Mesendoderm (in vitro differentiated cells): Measurements from ENCODE around the gene SPATS2.

Experiments used
- DNase-seq: peaks from one replicate; pipeline ENCODE4 v3.0.0; 2013
- H2AK5ac ChIP-seq: 2 replicates; pipeline ENCODE4 v1.6.1; 2013; ENCODE audit warnings: low read length, inconsistent platforms
- H2BK120ac ChIP-seq: 2 replicates; pipeline ENCODE4 v1.6.1; 2013; ENCODE audit warnings: low read depth, mild to moderate bottlenecking, low read length, moderate library complexity, mixed read lengths
- H2BK15ac ChIP-seq: replicated peaks from 2 replicates; pipeline ENCODE4 v1.6.1; 2013; ENCODE audit warnings: low read depth, mild to moderate bottlenecking, moderate library complexity
- H2BK5ac ChIP-seq: 2 replicates; pipeline ENCODE4 v1.6.1; 2013; ENCODE audit warnings: low read length, inconsistent platforms
- H3K18ac ChIP-seq: 2 replicates; pipeline ENCODE4 v1.6.1; 2013; ENCODE audit warnings: mild to moderate bottlenecking, low read length, mixed read lengths
- H3K23ac ChIP-seq: one replicate; pipeline ENCODE4 v1.6.1; 2013; ENCODE audit warnings: low read length
- H3K27ac ChIP-seq: 2 replicates; pipeline ENCODE4 v1.5.1; 2013; ENCODE audit warnings: low read depth, mild to moderate bottlenecking, inconsistent platforms, low read length, moderate library complexity
- H3K27me3 ChIP-seq: 2 replicates; pipeline ENCODE4 v1.6.1; 2013; ENCODE audit warnings: low read length, control low read depth, mild to moderate bottlenecking, inconsistent platforms; ENCODE audit not compliant: insufficient read depth, poor library complexity
- H3K36me3 ChIP-seq: 2 replicates; pipeline ENCODE4 v1.6.1; 2013; ENCODE audit warnings: low read length, inconsistent platforms; ENCODE audit not compliant: control insufficient read depth, insufficient read depth
- H3K4ac ChIP-seq: one replicate; pipeline ENCODE4 v1.6.1; 2013; ENCODE audit warnings: low read depth, mild to moderate bottlenecking, low read length, moderate library complexity
- H3K4me1 ChIP-seq: 2 replicates; pipeline ENCODE4 v1.6.1; 2013; ENCODE audit warnings: low read depth, low read length, inconsistent platforms; ENCODE audit not compliant: control insufficient read depth
- H3K4me2 ChIP-seq: 2 replicates; pipeline ENCODE4 v1.6.1; 2013; ENCODE audit warnings: low read length
- H3K4me3 ChIP-seq: 2 replicates; pipeline ENCODE4 v1.5.1; 2013; ENCODE audit warnings: mild to moderate bottlenecking, low read length
- H3K56ac ChIP-seq: one replicate; pipeline ENCODE4 v1.6.1; 2013; ENCODE audit warnings: low read length
- H3K79me1 ChIP-seq: 2 replicates; pipeline ENCODE4 v1.6.1; 2013; ENCODE audit warnings: low read length, inconsistent platforms
- H3K79me2 ChIP-seq: 2 replicates; pipeline ENCODE4 v1.6.1; 2013; ENCODE audit warnings: mild to moderate bottlenecking, low read length; ENCODE audit not compliant: control insufficient read depth, insufficient read depth
- H3K9ac ChIP-seq: 2 replicates; pipeline ENCODE4 v1.6.1; 2013; ENCODE audit warnings: low read length, inconsistent platforms
- H4K5ac ChIP-seq: one replicate; pipeline ENCODE4 v1.6.1; 2013; ENCODE audit warnings: low read length
- H4K8ac ChIP-seq: one replicate; pipeline ENCODE4 v1.6.1; 2013; ENCODE audit warnings: low read depth, mild to moderate bottlenecking, control low read depth, low read length, moderate library complexity
- WGBS: extraction: QIAGEN DNeasy Blood & Tissue Kit; methylation state at CpG from one replicate; pipeline ENCODE4 v1.1.7; 2013; ENCODE audit warnings: low lambda C conversion rate, missing lambda C conversion rate; ENCODE audit not compliant: insufficient coverage; ENCODE audit errors: extremely low coverage; 5-methylcytosine and 5-hydroxymethylcytosine counted together

Gene SPATS2

DNA sequence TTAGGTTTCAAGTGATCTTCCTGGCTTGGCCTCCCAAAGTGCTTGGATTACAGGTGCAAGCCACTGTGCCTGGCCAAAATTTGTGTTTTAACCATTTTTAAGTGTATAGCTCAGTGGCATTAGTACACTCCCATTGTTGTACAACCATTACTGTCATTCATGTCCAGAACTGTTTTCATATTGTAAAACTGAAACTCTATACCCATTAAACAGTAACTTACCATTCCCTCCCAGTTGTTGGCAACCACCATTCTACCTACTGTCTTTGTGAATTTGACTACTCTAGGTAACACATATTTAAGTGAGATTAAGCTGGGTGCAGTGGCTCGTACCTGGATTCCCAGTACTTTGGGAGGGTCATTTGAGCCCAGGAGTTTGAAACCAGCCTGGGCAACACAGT is 104.3 kb downstream of the SPATS2 start:
- Histone ChIP-seq H3K23ac (no peak overlapping the region), H3K27ac (no peak overlapping the region), H2BK5ac (no peak overlapping the region), H4K8ac (no peak overlapping the region), H2BK120ac (no peak overlapping the region), H2BK15ac (no peak overlapping the region), H3K79me1 (no peaks in the 10 kb centered on the region), H3K18ac (no peak overlapping the region), H3K79me2 (no peaks in the 10 kb centered on the region), H3K4me1 (no peaks in the 10 kb centered on the region), H3K4me2 (no peak overlapping the region), H3K36me3 (no peaks in the 10 kb centered on the region), H4K5ac (no peak overlapping the region), H3K56ac (no peak overlapping the region), H3K27me3 (no peaks in the 10 kb centered on the region), H3K4ac (no peak overlapping the region), H3K4me3 (no peak overlapping the region), H3K9ac (no peak overlapping the region), H2AK5ac (no peak overlapping the region)
- WGBS: no CpG with 5 or more reads among the region's 1 CpG
- DNase-seq: no peak

GRCh38 chr12:49476091-49476490 is 108.8 kb downstream of the SPATS2 start:
- no CpG with 5 or more reads among the region's 12 CpGs for WGBS
- peak; percentile 18 for DNase-seq
- H3K4ac ChIP-seq: no peak overlapping the region

GRCh38 chr12:49478949-49479664 is 111.8 kb downstream of the SPATS2 start:
- H4K5ac ChIP-seq: no peak overlapping the region
- H2BK120ac ChIP-seq: no peak overlapping the region
- H3K4ac ChIP-seq: no peak overlapping the region
- H3K27me3 ChIP-seq: no peaks in the 10 kb centered on the region
- H3K79me1 ChIP-seq: peaks cover 5% of the 10 kb centered on the region
- no peak overlapping the region for H2AK5ac ChIP-seq
- no peak overlapping the region for H4K8ac ChIP-seq
- H3K27ac ChIP-seq: peak overlapping the region; percentile 40
- no CpG with 5 or more reads among the region's 10 CpGs for WGBS
- H3K23ac ChIP-seq: peak overlapping the region; percentile 67
- peaks cover 4% of the 10 kb centered on the region for H3K79me2 ChIP-seq
- no peak overlapping the region for H3K4me2 ChIP-seq
- no peak overlapping the region for H2BK15ac ChIP-seq
- H3K4me1 ChIP-seq: peaks cover 5% of the 10 kb centered on the region
- peak overlapping the region; percentile 30 for H3K56ac ChIP-seq
- H3K4me3 ChIP-seq: no peak overlapping the region
- no peak overlapping the region for H3K18ac ChIP-seq
- no peak overlapping the region for H3K9ac ChIP-seq
- peak overlapping the region; percentile 9 for H2BK5ac ChIP-seq
- peak; percentile 51 for DNase-seq
- no peaks in the 10 kb centered on the region for H3K36me3 ChIP-seq

More at GRCh38 chr12:49476091-49476490, 108.8 kb downstream of the SPATS2 start:
- no peak overlapping the region for H3K56ac ChIP-seq
- no peak overlapping the region for H4K8ac ChIP-seq
- no peak overlapping the region for H3K9ac ChIP-seq
- H4K5ac ChIP-seq: no peak overlapping the region
- H2BK15ac ChIP-seq: no peak overlapping the region
- no peak overlapping the region for H2BK120ac ChIP-seq
- H3K27ac ChIP-seq: no peak overlapping the region
- no peak overlapping the region for H2BK5ac ChIP-seq
- H3K27me3 ChIP-seq: no peaks in the 10 kb centered on the region
- no peaks in the 10 kb centered on the region for H3K36me3 ChIP-seq
- H2AK5ac ChIP-seq: no peak overlapping the region
- peaks cover 4% of the 10 kb centered on the region for H3K79me2 ChIP-seq
- H3K79me1 ChIP-seq: peaks cover 5% of the 10 kb centered on the region
- H3K4me3 ChIP-seq: no peak overlapping the region
- no peak overlapping the region for H3K18ac ChIP-seq
- H3K4me2 ChIP-seq: no peak overlapping the region
- H3K23ac ChIP-seq: no peak overlapping the region
- H3K4me1 ChIP-seq: peaks cover 5% of the 10 kb centered on the region

- no peak overlapping the region for H3K9ac ChIP-seq
- peak; percentile 87 for DNase-seq
- H3K4ac ChIP-seq: peak overlapping the region; percentile 20
- no peak overlapping the region for H2AK5ac ChIP-seq
- peaks cover 5% of the 10 kb centered on the region for H3K4me1 ChIP-seq
- H3K36me3 ChIP-seq: no peaks in the 10 kb centered on the region
- H2BK15ac ChIP-seq: no peak overlapping the region
- H3K4me3 ChIP-seq: no peak overlapping the region
- no peak overlapping the region for H4K5ac ChIP-seq
- H4K8ac ChIP-seq: no peak overlapping the region
- H3K18ac ChIP-seq: peak overlapping the region; percentile 43
- H3K79me1 ChIP-seq: peaks cover 5% of the 10 kb centered on the region
- H3K27me3 ChIP-seq: no peaks in the 10 kb centered on the region
- peak overlapping the region; percentile 45 for H3K56ac ChIP-seq
- no CpG with 5 or more reads among the region's 6 CpGs for WGBS
- H3K27ac ChIP-seq: peak overlapping the region; percentile 68
- H3K4me2 ChIP-seq: no peak overlapping the region
- no peak overlapping the region for H3K23ac ChIP-seq
- H2BK120ac ChIP-seq: peak overlapping the region; percentile 76
- peak overlapping the region; percentile 61 for H2BK5ac ChIP-seq
- H3K79me2 ChIP-seq: peaks cover 4% of the 10 kb centered on the region
Observed at GRCh38 chr12:49482095-49483051, 115.1 kb downstream of the SPATS2 start.

DNA sequence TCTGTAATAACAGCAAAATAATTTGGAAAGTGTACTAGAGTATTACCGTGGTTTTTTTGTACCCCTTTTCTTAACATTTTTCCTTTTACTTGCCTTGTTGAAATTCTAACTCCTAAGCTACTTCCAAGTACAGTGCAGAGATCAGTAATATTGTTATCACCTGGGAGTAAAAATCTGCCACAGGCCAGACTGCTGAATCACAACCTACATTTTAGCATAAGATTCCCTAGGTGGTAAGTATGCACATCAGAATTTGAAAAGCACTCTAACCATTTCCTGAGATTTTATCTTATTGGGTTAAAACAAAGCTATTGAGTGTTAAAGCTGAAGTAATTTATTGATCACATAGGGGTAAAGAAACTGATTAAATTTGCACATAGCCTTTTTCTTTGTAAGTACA is 116.4 kb downstream of the SPATS2 start:
- Histone ChIP-seq H3K36me3 (no peaks in the 10 kb centered on the region), H3K4me3 (no peak overlapping the region), H4K8ac (no peak overlapping the region), H3K4me2 (no peak overlapping the region), H3K18ac (no peak overlapping the region), H3K23ac (no peak overlapping the region), H2BK5ac (no peak overlapping the region), H3K4me1 (peaks cover 5% of the 10 kb centered on the region), H3K4ac (no peak overlapping the region), H4K5ac (no peak overlapping the region), H2BK15ac (no peak overlapping the region), H3K27me3 (no peaks in the 10 kb centered on the region), H3K9ac (no peak overlapping the region), H3K27ac (no peak overlapping the region), H3K79me1 (peaks cover 5% of the 10 kb centered on the region), H3K79me2 (peaks cover 4% of the 10 kb centered on the region), H2BK120ac (no peak overlapping the region), H2AK5ac (no peak overlapping the region), H3K56ac (no peak overlapping the region)
- DNase-seq: peak; percentile 82
- no CpG with 5 or more reads among the region's 1 CpG for WGBS
